ENCODE measurements around the gene HTRA1.

Gene HTRA1

GRCh38 chr10:122462533-122463465 is 1.4 kb downstream of the HTRA1 start:
- DNase-seq (no peak), ATAC-seq (no peak)
- peaks cover 66% of the 10 kb centered on the region for H3K27me3 Mint-ChIP-seq
- no peaks in the 10 kb centered on the region for H3K9me3 Mint-ChIP-seq
- H3K27ac Mint-ChIP-seq, result no peak overlapping the region
- H3K36me3 Mint-ChIP-seq (ENCODE audit: low read depth), result no peaks in the 10 kb centered on the region
- peak overlapping the region; percentile 71 for H3K4me3 Mint-ChIP-seq
- peaks cover 8% of the 10 kb centered on the region for H3K4me1 Mint-ChIP-seq

- H3K27me3 Mint-ChIP-seq, result peaks cover 63% of the 10 kb centered on the region
- H3K4me1 Mint-ChIP-seq, result peaks cover 8% of the 10 kb centered on the region
- H3K4me3 Mint-ChIP-seq, result no peak overlapping the region
- H3K36me3 Mint-ChIP-seq (ENCODE audit: low read depth), result no peaks in the 10 kb centered on the region
- H3K27ac Mint-ChIP-seq, result no peak overlapping the region
- ATAC-seq (no peak), DNase-seq (no peak)
- no peaks in the 10 kb centered on the region for H3K9me3 Mint-ChIP-seq
These were observed 2.3 kb downstream of the HTRA1 start for GRCh38 chr10:122463466-122464249.

GRCh38 chr10:122464250-122464510 is 2.8 kb downstream of the HTRA1 start:
- Mint-ChIP-seq H3K9me3 (no peaks in the 10 kb centered on the region), H3K4me3 (no peak overlapping the region), H3K27ac (no peak overlapping the region), H3K36me3 (ENCODE audit: low read depth) (no peaks in the 10 kb centered on the region), H3K27me3 (peaks cover 58% of the 10 kb centered on the region), H3K4me1 (peaks cover 8% of the 10 kb centered on the region)
- DNase-seq (no peak), ATAC-seq (no peak)

- DNase-seq (no peak), ATAC-seq (no peak)
- Mint-ChIP-seq H3K4me1 (peaks cover 8% of the 10 kb centered on the region), H3K27me3 (peaks cover 54% of the 10 kb centered on the region), H3K27ac (no peak overlapping the region), H3K36me3 (ENCODE audit: low read depth) (no peaks in the 10 kb centered on the region), H3K9me3 (no peaks in the 10 kb centered on the region), H3K4me3 (no peak overlapping the region)
These were observed 3.2 kb downstream of the HTRA1 start for GRCh38 chr10:122464586-122464985.

- Mint-ChIP-seq H3K4me1 (peaks cover 7% of the 10 kb centered on the region), H3K36me3 (ENCODE audit: low read depth) (no peaks in the 10 kb centered on the region), H3K27me3 (peaks cover 51% of the 10 kb centered on the region), H3K27ac (no peak overlapping the region), H3K4me3 (no peak overlapping the region), H3K9me3 (no peaks in the 10 kb centered on the region)
- ATAC-seq, result no peak
- DNase-seq, result no peak
These were observed 4.2 kb downstream of the HTRA1 start for GRCh38 chr10:122465401-122466040.

- Mint-ChIP-seq H3K4me1 (peaks cover 5% of the 10 kb centered on the region), H3K4me3 (no peak overlapping the region), H3K27me3 (peaks cover 52% of the 10 kb centered on the region), H3K27ac (no peak overlapping the region), H3K9me3 (no peaks in the 10 kb centered on the region), H3K36me3 (ENCODE audit: low read depth) (no peaks in the 10 kb centered on the region)
- DNase-seq, result no peak
- ATAC-seq, result no peak
These were observed 5.6 kb downstream of the HTRA1 start for GRCh38 chr10:122466951-122467381.

- no peak for DNase-seq
- ATAC-seq, result no peak
- H3K9me3 Mint-ChIP-seq, result no peaks in the 10 kb centered on the region
- no peak overlapping the region for H3K27ac Mint-ChIP-seq
- H3K4me1 Mint-ChIP-seq, result peaks cover 1% of the 10 kb centered on the region
- H3K27me3 Mint-ChIP-seq, result peaks cover 47% of the 10 kb centered on the region
- H3K4me3 Mint-ChIP-seq, result no peak overlapping the region
- H3K36me3 Mint-ChIP-seq (ENCODE audit: low read depth), result no peaks in the 10 kb centered on the region
These were observed 6.3 kb downstream of the HTRA1 start for GRCh38 chr10:122467701-122468100.

- DNase-seq (no peak), ATAC-seq (no peak)
- Mint-ChIP-seq H3K4me3 (no peak overlapping the region), H3K4me1 (no peaks in the 10 kb centered on the region), H3K27ac (no peak overlapping the region), H3K27me3 (peaks cover 40% of the 10 kb centered on the region), H3K36me3 (ENCODE audit: low read depth) (no peaks in the 10 kb centered on the region), H3K9me3 (no peaks in the 10 kb centered on the region)
These were observed 7.1 kb downstream of the HTRA1 start for GRCh38 chr10:122468307-122468925.

- H3K27me3 Mint-ChIP-seq, result peaks cover 33% of the 10 kb centered on the region
- no peak overlapping the region for H3K27ac Mint-ChIP-seq
- H3K36me3 Mint-ChIP-seq (ENCODE audit: low read depth), result no peaks in the 10 kb centered on the region
- DNase-seq (no peak), ATAC-seq (no peak)
- no peaks in the 10 kb centered on the region for H3K9me3 Mint-ChIP-seq
- no peak overlapping the region for H3K4me3 Mint-ChIP-seq
- H3K4me1 Mint-ChIP-seq, result peaks cover under 1% of the 10 kb centered on the region
These were observed 7.8 kb downstream of the HTRA1 start for GRCh38 chr10:122468926-122469781.

GRCh38 chr10:122469848-122470247 is 8.5 kb downstream of the HTRA1 start:
- peaks cover 5% of the 10 kb centered on the region for H3K4me1 Mint-ChIP-seq
- H3K9me3 Mint-ChIP-seq, result no peaks in the 10 kb centered on the region
- H3K4me3 Mint-ChIP-seq, result no peak overlapping the region
- DNase-seq (no peak), ATAC-seq (no peak)
- no peak overlapping the region for H3K27ac Mint-ChIP-seq
- no peaks in the 10 kb centered on the region for H3K36me3 Mint-ChIP-seq (ENCODE audit: low read depth)
- peaks cover 33% of the 10 kb centered on the region for H3K27me3 Mint-ChIP-seq

- Mint-ChIP-seq H3K27ac (no peak overlapping the region), H3K4me1 (peaks cover 5% of the 10 kb centered on the region), H3K9me3 (no peaks in the 10 kb centered on the region), H3K36me3 (ENCODE audit: low read depth) (no peaks in the 10 kb centered on the region), H3K27me3 (peaks cover 25% of the 10 kb centered on the region), H3K4me3 (no peak overlapping the region)
- DNase-seq, result no peak
- ATAC-seq, result no peak
These were observed 10.3 kb downstream of the HTRA1 start for GRCh38 chr10:122471531-122472177.

GRCh38 chr10:122473116-122473515 is 11.8 kb downstream of the HTRA1 start:
- Mint-ChIP-seq H3K4me3 (no peak overlapping the region), H3K4me1 (peaks cover 5% of the 10 kb centered on the region), H3K9me3 (no peaks in the 10 kb centered on the region), H3K27ac (no peak overlapping the region), H3K27me3 (peaks cover 18% of the 10 kb centered on the region), H3K36me3 (ENCODE audit: low read depth) (no peaks in the 10 kb centered on the region)
- ATAC-seq (no peak), DNase-seq (no peak)

- Mint-ChIP-seq H3K9me3 (no peaks in the 10 kb centered on the region), H3K27me3 (peaks cover 19% of the 10 kb centered on the region), H3K36me3 (ENCODE audit: low read depth) (no peaks in the 10 kb centered on the region), H3K27ac (no peak overlapping the region), H3K4me3 (no peak overlapping the region), H3K4me1 (peaks cover 5% of the 10 kb centered on the region)
- ATAC-seq, result no peak
- no peak for DNase-seq
These were observed 12.9 kb downstream of the HTRA1 start for GRCh38 chr10:122474131-122474818.

Measured in activated naive CD8-positive, alpha-beta T cell treated with anti-CD3 and anti-CD28 coated beads, Interleukin-2, amount 50 U/mL, for 24 hours (primary cell).